HFFc6 (cell line): Measurements from ENCODE around the gene SNRNP27. TPM values are rescaled to one million over a fixed set of nuclear protein-coding genes. Genes with fewer than 3 reads are reported as not detected.

ENCODE experiments used
- DNase-seq: peaks from one replicate; pipeline ENCODE4 v3.0.0-alpha.2; 2018
- H3K27ac Mint-ChIP-seq: 2 replicates; pipeline ENCODE4 v1.8.0; 2020; ENCODE audit warnings: mild to moderate bottlenecking, mixed read lengths
- H3K27me3 Mint-ChIP-seq: 2 replicates; pipeline ENCODE4 v1.8.0; 2021; ENCODE audit warnings: mild to moderate bottlenecking, moderate library complexity, mixed read lengths; ENCODE audit not compliant: insufficient read depth
- H3K36me3 Mint-ChIP-seq: 2 replicates; pipeline ENCODE4 v1.8.0; 2021; ENCODE audit warnings: low read depth, mixed read lengths
- H3K4me1 Mint-ChIP-seq: 2 replicates; pipeline ENCODE4 v1.8.0; 2020; ENCODE audit warnings: low read depth, mixed read lengths
- H3K4me3 Mint-ChIP-seq: 2 replicates; pipeline ENCODE4 v1.8.0; 2020; ENCODE audit warnings: mild to moderate bottlenecking, moderate library complexity, mixed read lengths
- H3K9me3 Mint-ChIP-seq: 2 replicates; pipeline ENCODE4 v1.8.0; 2020; ENCODE audit warnings: mild to moderate bottlenecking, mixed read lengths
- total RNA-seq, 6 experiments: library from RNA; stranded (reverse); fragmentation: NEBNext Ultra II Directional; extraction: Animal tissue kit (Norgen Biotek cat#: 25700); gene quantifications; 2 replicates in 1 of 6; 3 replicates in 5 of 6; pipeline ENCODE4 v1.2.3, GENCODE V29; 2021
- TF ChIP-seq, protein P1 (sequence below): fragments of 200-600 bp; sonication (generic); IDR thresholded peaks from 2 replicates; pipeline ENCODE4 v1.5.0; 2021; ENCODE audit warnings: antibody characterized with exemption, mild to moderate bottlenecking

Gene SNRNP27
- total RNA-seq, 6 experiments from 2014 or later, result 46.4 to 62.0 (median 55.7) TPM

DNA sequence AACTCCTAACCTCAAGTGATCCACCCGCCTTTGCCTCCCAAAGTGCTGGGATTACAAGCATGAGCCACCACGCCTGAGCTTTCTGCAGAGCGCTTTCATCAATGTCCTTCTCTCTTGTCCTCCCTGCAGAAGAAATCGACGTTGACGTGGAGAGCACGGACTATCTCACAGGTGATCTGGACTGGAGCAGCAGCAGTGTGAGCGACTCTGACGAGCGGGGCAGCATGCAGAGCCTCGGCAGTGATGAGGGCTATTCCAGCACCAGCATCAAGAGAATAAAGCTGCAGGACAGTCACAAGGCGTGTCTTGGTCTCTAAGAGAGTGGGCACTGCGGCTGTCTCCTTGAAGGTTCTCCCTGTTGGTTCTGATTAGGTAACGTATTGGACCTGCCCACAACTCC lies 44.2 kb downstream of the SNRNP27 start:
- no peak for DNase-seq
- H3K4me3 Mint-ChIP-seq, result no peak overlapping the region
- no peaks in the 10 kb centered on the region for H3K9me3 Mint-ChIP-seq
- TF ChIP-seq, protein P1, sequence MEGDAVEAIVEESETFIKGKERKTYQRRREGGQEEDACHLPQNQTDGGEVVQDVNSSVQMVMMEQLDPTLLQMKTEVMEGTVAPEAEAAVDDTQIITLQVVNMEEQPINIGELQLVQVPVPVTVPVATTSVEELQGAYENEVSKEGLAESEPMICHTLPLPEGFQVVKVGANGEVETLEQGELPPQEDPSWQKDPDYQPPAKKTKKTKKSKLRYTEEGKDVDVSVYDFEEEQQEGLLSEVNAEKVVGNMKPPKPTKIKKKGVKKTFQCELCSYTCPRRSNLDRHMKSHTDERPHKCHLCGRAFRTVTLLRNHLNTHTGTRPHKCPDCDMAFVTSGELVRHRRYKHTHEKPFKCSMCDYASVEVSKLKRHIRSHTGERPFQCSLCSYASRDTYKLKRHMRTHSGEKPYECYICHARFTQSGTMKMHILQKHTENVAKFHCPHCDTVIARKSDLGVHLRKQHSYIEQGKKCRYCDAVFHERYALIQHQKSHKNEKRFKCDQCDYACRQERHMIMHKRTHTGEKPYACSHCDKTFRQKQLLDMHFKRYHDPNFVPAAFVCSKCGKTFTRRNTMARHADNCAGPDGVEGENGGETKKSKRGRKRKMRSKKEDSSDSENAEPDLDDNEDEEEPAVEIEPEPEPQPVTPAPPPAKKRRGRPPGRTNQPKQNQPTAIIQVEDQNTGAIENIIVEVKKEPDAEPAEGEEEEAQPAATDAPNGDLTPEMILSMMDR, result no peak
- no peaks in the 10 kb centered on the region; the same call in 1 of the 2 replicates for H3K27me3 Mint-ChIP-seq
- peaks cover 49% of the 10 kb centered on the region for H3K36me3 Mint-ChIP-seq
- no peak overlapping the region for H3K27ac Mint-ChIP-seq
- peaks cover 43% of the 10 kb centered on the region for H3K4me1 Mint-ChIP-seq

DNA sequence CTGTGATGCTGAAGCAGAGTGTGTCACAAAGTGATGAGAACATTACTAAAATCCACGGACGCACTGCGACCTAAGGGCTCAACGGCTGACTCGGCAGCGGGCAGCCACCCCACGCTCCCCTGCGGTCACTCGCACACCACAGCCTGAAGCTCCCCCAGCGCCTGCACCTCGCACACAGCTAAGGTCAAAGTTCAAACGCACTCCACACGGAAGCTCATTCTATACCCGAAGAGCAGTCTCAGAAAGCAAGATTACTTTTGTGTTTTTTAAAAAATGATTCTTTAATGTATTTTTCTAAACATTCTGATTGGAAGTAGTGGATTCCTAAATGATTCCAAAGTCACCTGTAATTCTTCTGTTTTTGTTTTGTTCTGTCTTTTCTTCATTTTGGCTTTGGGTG lies 46.0 kb downstream of the SNRNP27 start:
- no peak for DNase-seq
- peaks cover 54% of the 10 kb centered on the region for H3K36me3 Mint-ChIP-seq
- no peak overlapping the region for H3K27ac Mint-ChIP-seq
- peaks cover 27% of the 10 kb centered on the region for H3K4me1 Mint-ChIP-seq
- H3K9me3 Mint-ChIP-seq, result no peaks in the 10 kb centered on the region
- no peak overlapping the region for H3K4me3 Mint-ChIP-seq
- no peaks in the 10 kb centered on the region; the same call in 1 of the 2 replicates for H3K27me3 Mint-ChIP-seq
- TF ChIP-seq, protein P1, result no peak

DNA sequence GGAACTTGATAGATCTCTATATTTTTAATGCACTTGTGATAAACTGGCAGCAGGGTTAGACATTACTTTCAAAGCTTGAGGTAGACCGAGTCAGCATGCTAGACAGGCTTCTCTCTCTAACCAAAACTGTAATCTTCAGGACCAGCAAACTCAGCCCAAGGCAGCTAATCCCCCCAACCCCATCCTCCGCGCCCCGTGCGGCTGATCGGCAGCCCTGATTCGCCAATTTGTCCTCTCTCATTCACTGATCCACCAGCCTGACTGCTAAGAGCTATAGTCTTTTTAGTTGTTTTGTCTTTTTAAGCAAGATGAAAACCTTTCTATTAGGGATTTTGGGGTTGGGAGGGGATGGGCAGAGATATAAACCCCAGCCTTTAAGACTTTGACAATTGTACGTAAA lies 46.9 kb downstream of the SNRNP27 start:
- peaks cover 50% of the 10 kb centered on the region for H3K36me3 Mint-ChIP-seq
- DNase-seq, result no peak
- peaks cover 2% of the 10 kb centered on the region; the same call in 1 of the 2 replicates for H3K27me3 Mint-ChIP-seq
- H3K4me3 Mint-ChIP-seq, result no peak overlapping the region
- TF ChIP-seq, protein P1, result no peak
- H3K4me1 Mint-ChIP-seq, result peaks cover 22% of the 10 kb centered on the region
- no peak overlapping the region for H3K27ac Mint-ChIP-seq
- H3K9me3 Mint-ChIP-seq, result no peaks in the 10 kb centered on the region

DNA sequence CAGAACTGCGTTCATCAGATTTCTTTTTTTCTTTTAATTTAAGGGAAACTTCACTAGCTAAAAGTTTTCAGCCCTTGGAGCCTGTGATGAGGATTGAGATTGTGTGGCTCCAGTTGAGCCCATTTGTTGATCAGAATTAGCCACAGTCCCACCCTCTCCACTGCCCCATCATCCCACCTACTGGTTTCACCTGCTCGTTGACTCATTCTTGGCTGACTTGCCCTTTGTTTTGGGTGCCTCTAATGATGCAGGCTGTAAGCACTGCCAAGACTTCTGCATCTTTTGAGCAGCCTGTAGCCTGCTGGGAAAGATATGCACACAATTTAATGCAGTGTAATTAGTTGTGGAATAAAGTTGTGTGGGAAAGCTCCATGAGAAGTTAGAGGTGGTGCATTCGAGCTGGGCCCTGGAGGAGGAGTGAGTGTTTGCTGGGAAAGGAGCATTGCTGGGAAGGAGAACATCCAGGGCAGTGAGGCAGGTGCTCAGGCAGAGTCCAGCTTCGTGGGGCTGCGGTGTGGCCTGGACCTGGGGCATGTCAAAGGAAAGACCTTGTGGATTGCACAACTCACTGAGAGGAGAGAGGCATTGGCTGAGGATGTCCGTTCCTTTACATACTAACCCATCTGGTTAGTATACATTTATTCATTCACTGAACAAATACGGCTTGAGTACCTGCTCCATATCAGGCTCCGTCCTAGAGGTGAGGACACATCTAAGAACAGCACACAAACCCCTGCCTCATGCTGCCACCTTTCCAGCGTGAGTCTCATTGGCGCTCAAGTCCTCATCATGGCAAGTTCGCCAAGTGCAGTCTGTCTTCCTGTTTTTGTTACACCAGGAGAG lies 49.5 kb downstream of the SNRNP27 start:
- Mint-ChIP-seq H3K36me3 (peaks cover 28% of the 10 kb centered on the region), H3K27me3 (peaks cover 2% of the 10 kb centered on the region; the same call in 1 of the 2 replicates), H3K9me3 (no peaks in the 10 kb centered on the region), H3K4me3 (no peak overlapping the region), H3K27ac (no peak overlapping the region), H3K4me1 (peaks cover 26% of the 10 kb centered on the region)
- TF ChIP-seq, protein P1, result no peak
- no peak for DNase-seq

DNA sequence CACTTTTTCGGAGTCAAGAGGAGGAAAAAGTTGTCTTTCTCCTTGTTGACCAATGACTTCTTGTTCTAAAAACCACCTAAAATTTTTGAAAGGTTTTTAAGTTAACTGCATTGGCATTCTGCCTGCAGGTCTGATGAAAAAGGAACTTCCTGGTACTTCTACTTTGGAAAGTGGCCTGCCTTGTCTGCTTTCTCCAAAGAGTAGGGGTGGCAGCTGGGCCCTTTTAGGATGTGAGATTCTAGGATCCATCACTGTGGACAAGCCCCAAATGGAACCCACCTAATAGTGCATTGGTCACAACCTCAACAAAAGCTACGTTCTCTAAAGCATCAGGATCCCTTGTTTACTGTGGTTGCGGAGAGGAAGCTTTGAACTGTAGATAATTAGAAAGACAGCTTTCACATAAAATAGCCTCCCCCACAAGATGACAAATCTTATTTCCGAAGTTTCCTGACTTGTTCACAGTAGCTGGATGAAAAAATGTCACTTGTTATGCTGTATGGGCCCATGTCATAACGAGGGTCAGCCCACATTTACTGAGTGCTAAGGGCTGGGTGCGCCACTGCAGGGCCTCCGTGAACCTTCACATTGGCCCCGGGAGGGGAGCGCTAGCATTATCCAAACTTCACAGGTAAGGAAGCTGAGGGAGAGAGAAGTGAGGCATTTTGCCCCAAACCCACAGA lies 50.2 kb downstream of the SNRNP27 start:
- Mint-ChIP-seq H3K27ac (no peak overlapping the region), H3K9me3 (no peaks in the 10 kb centered on the region), H3K36me3 (peaks cover 20% of the 10 kb centered on the region), H3K4me1 (peaks cover 29% of the 10 kb centered on the region), H3K4me3 (no peak overlapping the region), H3K27me3 (peaks cover 2% of the 10 kb centered on the region; the same call in 1 of the 2 replicates)
- TF ChIP-seq, protein P1, result no peak
- no peak for DNase-seq
